Calu3 (cell line): Measurements from ENCODE around the gene ABCC12. TPM values are rescaled to one million over a fixed set of nuclear protein-coding genes. Genes with fewer than 3 reads are reported as not detected.

ENCODE experiments used
- BruUV-seq: library from RNA; stranded (reverse); fragments of 400-500 nt; replicated peaks from 2 replicates; lab custom pipeline; 2021; lab: Mats Ljungman, UMichigan
- CTCF ChIA-PET: fragments of 300-600 bp; sonication (Branson Sonifier 250); formaldehyde crosslinking; loops from one replicate; lab custom pipeline; 2022; ENCODE audit warnings: antibody characterized with exemption; lab: Charles Lee
- DNase-seq: peaks from one replicate; pipeline ENCODE4 v3.0.0; 2022
- H3K27ac Mint-ChIP-seq: one replicate; pipeline ENCODE4 v1.8.0; 2022; ENCODE audit warnings: mixed read lengths; ENCODE audit not compliant: unreplicated experiment
- H3K27me3 Mint-ChIP-seq: one replicate; pipeline ENCODE4 v1.8.0; 2022; ENCODE audit warnings: mixed read lengths; ENCODE audit not compliant: unreplicated experiment
- H3K36me3 Mint-ChIP-seq: one replicate; pipeline ENCODE4 v1.8.0; 2022; ENCODE audit warnings: mild to moderate bottlenecking, moderate library complexity, mixed read lengths; ENCODE audit not compliant: insufficient read depth, unreplicated experiment
- H3K4me1 Mint-ChIP-seq: one replicate; pipeline ENCODE4 v1.8.0; 2022; ENCODE audit warnings: mild to moderate bottlenecking, low read depth, mixed read lengths; ENCODE audit not compliant: unreplicated experiment
- H3K4me3 Mint-ChIP-seq: one replicate; pipeline ENCODE4 v1.8.0; 2022; ENCODE audit warnings: mild to moderate bottlenecking, low read depth, moderate library complexity, mixed read lengths; ENCODE audit not compliant: unreplicated experiment
- H3K9me3 Mint-ChIP-seq: one replicate; pipeline ENCODE4 v1.8.0; 2022; ENCODE audit warnings: low read depth, mixed read lengths; ENCODE audit not compliant: unreplicated experiment
- intact Hi-C: fragments of 100-400 bp; cut with micrococcal nuclease; formaldehyde crosslinking; loops from one replicate; pipeline ENCODE4 v1.10.0; 2022; ENCODE audit not compliant: unreplicated experiment
- total RNA-seq: library from RNA; stranded (reverse); gene quantifications from 2 replicates; pipeline ENCODE4 v1.2.3, GENCODE V29; 2022
- TF ChIP-seq, protein P1 (sequence below): fragments of 200-600 bp; IDR thresholded peaks from one replicate; pipeline ENCODE4 v1.8.0; 2022; ENCODE audit warnings: antibody characterized with exemption; ENCODE audit not compliant: unreplicated experiment

Gene ABCC12
- total RNA-seq, 1 experiment from 2014 or later = not detected

DNA sequence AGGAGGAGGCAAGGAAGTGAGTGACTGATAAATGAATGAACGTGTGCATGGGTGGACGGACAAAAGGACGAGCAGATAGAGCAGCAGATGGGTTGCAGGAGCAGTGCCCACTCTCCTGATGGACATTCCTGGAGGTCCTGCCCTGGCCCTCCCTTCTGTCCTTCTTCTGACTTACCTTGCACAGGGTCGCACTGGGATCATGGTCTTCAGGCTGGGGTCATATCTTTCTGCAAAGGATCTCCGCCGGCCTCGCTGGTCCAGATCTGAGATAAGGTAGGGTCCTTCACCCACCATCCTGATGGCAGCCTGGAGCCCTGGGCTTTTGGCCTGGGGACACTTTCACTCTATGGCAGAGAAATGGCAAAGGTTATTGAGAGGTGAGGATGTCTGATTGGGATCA, 9.7 kb downstream of the ABCC12 start:
- no peaks in the 10 kb centered on the region for H3K36me3 Mint-ChIP-seq
- peaks cover 67% of the 10 kb centered on the region for H3K27me3 Mint-ChIP-seq
- intact Hi-C loops = no loop called here
- no TSS peak for BruUV-seq
- DNase-seq = no peak
- H3K27ac Mint-ChIP-seq = no peak overlapping the region
- CTCF ChIA-PET = no interaction called here
- H3K9me3 Mint-ChIP-seq = peaks cover 14% of the 10 kb centered on the region
- no peak overlapping the region for H3K4me3 Mint-ChIP-seq
- H3K4me1 Mint-ChIP-seq = no peaks in the 10 kb centered on the region
- TF ChIP-seq, protein P1, sequence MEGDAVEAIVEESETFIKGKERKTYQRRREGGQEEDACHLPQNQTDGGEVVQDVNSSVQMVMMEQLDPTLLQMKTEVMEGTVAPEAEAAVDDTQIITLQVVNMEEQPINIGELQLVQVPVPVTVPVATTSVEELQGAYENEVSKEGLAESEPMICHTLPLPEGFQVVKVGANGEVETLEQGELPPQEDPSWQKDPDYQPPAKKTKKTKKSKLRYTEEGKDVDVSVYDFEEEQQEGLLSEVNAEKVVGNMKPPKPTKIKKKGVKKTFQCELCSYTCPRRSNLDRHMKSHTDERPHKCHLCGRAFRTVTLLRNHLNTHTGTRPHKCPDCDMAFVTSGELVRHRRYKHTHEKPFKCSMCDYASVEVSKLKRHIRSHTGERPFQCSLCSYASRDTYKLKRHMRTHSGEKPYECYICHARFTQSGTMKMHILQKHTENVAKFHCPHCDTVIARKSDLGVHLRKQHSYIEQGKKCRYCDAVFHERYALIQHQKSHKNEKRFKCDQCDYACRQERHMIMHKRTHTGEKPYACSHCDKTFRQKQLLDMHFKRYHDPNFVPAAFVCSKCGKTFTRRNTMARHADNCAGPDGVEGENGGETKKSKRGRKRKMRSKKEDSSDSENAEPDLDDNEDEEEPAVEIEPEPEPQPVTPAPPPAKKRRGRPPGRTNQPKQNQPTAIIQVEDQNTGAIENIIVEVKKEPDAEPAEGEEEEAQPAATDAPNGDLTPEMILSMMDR = no peak

DNA sequence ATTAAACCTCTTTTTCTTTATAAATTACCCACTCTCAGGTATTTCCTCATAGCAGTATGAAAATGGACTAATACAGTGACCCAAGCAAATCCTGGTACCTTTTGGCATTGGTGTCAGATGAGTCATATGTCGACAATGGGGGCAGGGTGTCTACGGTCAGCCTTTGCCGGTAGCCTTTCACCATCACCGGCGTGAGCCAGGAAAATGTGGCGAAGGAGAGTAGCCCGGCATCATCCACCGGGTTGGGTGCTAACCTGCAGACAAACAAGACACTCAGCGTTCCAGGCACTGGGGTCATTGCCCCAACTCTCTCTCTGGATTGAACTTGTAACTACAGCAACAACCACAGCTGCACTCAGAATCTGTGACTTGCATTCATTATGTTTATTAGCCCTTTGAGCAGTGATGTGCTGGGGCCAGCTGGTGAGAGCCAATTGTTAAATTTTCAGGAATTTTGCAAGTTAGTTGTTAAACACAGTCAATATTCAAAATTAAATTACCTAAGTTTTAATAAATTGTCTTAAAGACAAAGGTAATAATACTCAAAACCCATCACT, 11.9 kb downstream of the ABCC12 start:
- intact Hi-C loops = no loop called here
- BruUV-seq = no TSS peak

DNA sequence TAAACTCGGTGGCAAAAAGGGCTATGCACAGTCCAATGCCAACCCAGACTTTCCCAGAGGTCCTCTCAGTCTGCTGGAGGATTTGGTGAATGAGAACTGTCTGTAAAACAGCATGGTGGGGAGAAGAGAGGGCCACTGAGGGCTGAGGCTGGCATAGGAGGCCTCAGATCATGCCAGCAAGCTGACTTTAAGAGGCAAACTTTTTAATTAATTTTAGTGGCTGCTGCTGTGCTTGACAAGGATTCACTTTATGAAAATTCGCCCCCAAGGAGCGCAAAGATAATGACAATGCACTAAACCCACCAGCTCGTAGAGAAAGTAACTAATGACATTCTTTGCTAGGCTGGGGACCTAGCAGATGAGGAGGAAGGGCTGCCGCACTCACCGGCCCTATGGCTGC, 15.0 kb downstream of the ABCC12 start:
- CTCF ChIA-PET = no interaction called here
- Mint-ChIP-seq H3K4me1 (no peaks in the 10 kb centered on the region), H3K27ac (no peak overlapping the region), H3K27me3 (peaks cover 36% of the 10 kb centered on the region), H3K9me3 (peaks cover 14% of the 10 kb centered on the region), H3K36me3 (no peaks in the 10 kb centered on the region), H3K4me3 (no peak overlapping the region)
- TF ChIP-seq, protein P1 = no peak
- BruUV-seq = no TSS peak
- intact Hi-C loops = no loop called here
- DNase-seq = no peak

More for the DNA sequence above, 11.9 kb downstream of the ABCC12 start:
- H3K4me3 Mint-ChIP-seq = no peak overlapping the region
- TF ChIP-seq, protein P1 = no peak
- no peaks in the 10 kb centered on the region for H3K4me1 Mint-ChIP-seq
- no peaks in the 10 kb centered on the region for H3K36me3 Mint-ChIP-seq
- no peak overlapping the region for H3K27ac Mint-ChIP-seq
- CTCF ChIA-PET = interaction anchor here (1.6 kb wide), 1 partner anchor 21 kb away, joined by 4 read pairs; no protein-coding TSS in a partner anchor
- DNase-seq = no peak
- peaks cover 53% of the 10 kb centered on the region for H3K27me3 Mint-ChIP-seq
- peaks cover 14% of the 10 kb centered on the region for H3K9me3 Mint-ChIP-seq

DNA sequence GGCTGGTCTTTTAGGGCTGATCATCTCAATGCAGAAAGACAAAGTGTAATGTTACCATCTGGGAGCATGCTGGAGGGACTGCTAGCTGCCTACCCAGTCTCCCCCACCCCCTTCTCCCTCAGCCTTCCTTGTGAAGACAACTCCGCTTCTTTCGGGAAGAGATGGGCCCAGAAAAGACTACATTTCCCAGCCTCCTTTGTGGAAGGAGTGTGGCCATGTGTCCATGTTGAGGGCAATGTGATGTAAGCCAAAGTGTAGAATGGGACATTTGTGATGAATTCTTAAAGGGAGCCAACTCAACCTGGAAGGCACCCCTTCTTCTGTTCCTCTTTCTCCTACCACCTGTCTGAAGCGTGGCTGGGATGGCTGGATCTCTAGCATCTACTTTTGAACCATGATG, 16.3 kb downstream of the ABCC12 start:
- no peak overlapping the region for H3K4me3 Mint-ChIP-seq
- no peak for DNase-seq
- H3K4me1 Mint-ChIP-seq = no peaks in the 10 kb centered on the region
- intact Hi-C loops = no loop called here
- peaks cover 30% of the 10 kb centered on the region for H3K27me3 Mint-ChIP-seq
- no TSS peak for BruUV-seq
- H3K27ac Mint-ChIP-seq = no peak overlapping the region
- H3K36me3 Mint-ChIP-seq = no peaks in the 10 kb centered on the region
- peaks cover 13% of the 10 kb centered on the region for H3K9me3 Mint-ChIP-seq
- CTCF ChIA-PET = no interaction called here
- TF ChIP-seq, protein P1 = no peak
